HEK293T (cell line): ENCODE results near the gene ANXA3.

Experiments
- CTCF ChIA-PET: fragments of 350-600 bp; formaldehyde crosslinking; extraction: SDS; loops from one replicate; lab custom pipeline; 2021; ENCODE audit warnings: antibody characterized with exemption, inconsistent platforms; lab: Yijun Ruan, JAX
- POLR2A ChIA-PET: fragments of 350-600 bp; formaldehyde crosslinking; extraction: SDS; loops from one replicate; lab custom pipeline; 2020; ENCODE audit warnings: antibody characterized with exemption, inconsistent platforms; lab: Yijun Ruan, JAX
- DNase-seq: peaks from one replicate; pipeline ENCODE4 v3.0.0; 2012; ENCODE audit warnings: mixed read lengths; ENCODE audit errors: extremely low spot score
- ARNT ChIP-seq: fragments of 450-650 bp; IDR thresholded peaks from 2 replicates; pipeline ENCODE4 v1.6.1; 2017; ENCODE audit warnings: mild to moderate bottlenecking
- BHLHE40 ChIP-seq: fragments of 450-650 bp; IDR thresholded peaks from 2 replicates; pipeline ENCODE4 v1.6.1; 2016; ENCODE audit warnings: mild to moderate bottlenecking, moderate library complexity, borderline replicate concordance
- CTBP1 ChIP-seq: fragments of 450-650 bp; IDR thresholded peaks from 2 replicates; pipeline ENCODE4 v1.6.1; 2016; ENCODE audit warnings: borderline replicate concordance
- ELF4 ChIP-seq: fragments of 450-650 bp; IDR thresholded peaks from 2 replicates; pipeline ENCODE4 v1.6.1; 2017; ENCODE audit warnings: antibody characterized with exemption
- FOXA1 ChIP-seq: fragments of 450-650 bp; IDR thresholded peaks from 2 replicates; pipeline ENCODE4 v1.6.1; 2016; ENCODE audit warnings: mild to moderate bottlenecking
- FOXK2 ChIP-seq: fragments of 450-650 bp; IDR thresholded peaks from 2 replicates; pipeline ENCODE4 v1.6.1; 2016; ENCODE audit warnings: mild to moderate bottlenecking
- FOXM1 ChIP-seq: fragments of 450-650 bp; IDR thresholded peaks from 2 replicates; pipeline ENCODE4 v1.6.1; 2017; ENCODE audit warnings: mild to moderate bottlenecking, borderline replicate concordance
- HDGF ChIP-seq: fragments of 450-650 bp; IDR thresholded peaks from 2 replicates; pipeline ENCODE4 v1.6.1; 2017; ENCODE audit warnings: antibody characterized with exemption, borderline replicate concordance
- L3MBTL2 ChIP-seq: fragments of 450-650 bp; conservative IDR thresholded peaks from 2 replicates; pipeline ENCODE4 v1.6.1; 2016; ENCODE audit warnings: mild to moderate bottlenecking
- LEF1 ChIP-seq: fragments of 450-650 bp; IDR thresholded peaks from 2 replicates; pipeline ENCODE4 v1.6.1; 2017; ENCODE audit warnings: mild to moderate bottlenecking, borderline replicate concordance
- NFRKB ChIP-seq: fragments of 450-650 bp; IDR thresholded peaks from 2 replicates; pipeline ENCODE4 v1.6.1; 2016; ENCODE audit warnings: mild to moderate bottlenecking, moderate library complexity
- SP1 ChIP-seq: fragments of 450-650 bp; IDR thresholded peaks from 2 replicates; pipeline ENCODE4 v1.6.1; 2017
- SUZ12 ChIP-seq: fragments of 450-650 bp; IDR thresholded peaks from 2 replicates; pipeline ENCODE4 v1.6.1; 2016; ENCODE audit warnings: mild to moderate bottlenecking
- TARDBP ChIP-seq: fragments of 450-650 bp; IDR thresholded peaks from 2 replicates; pipeline ENCODE4 v1.6.1; 2016
- ZNF384 ChIP-seq: fragments of 450-650 bp; IDR thresholded peaks from 2 replicates; pipeline ENCODE4 v1.6.1; 2016
- TF ChIP-seq, protein P1 (sequence below): fragments of 450-650 bp; IDR thresholded peaks from 2 replicates; pipeline ENCODE4 v1.6.1; 2016

ANXA3 gene

DNA sequence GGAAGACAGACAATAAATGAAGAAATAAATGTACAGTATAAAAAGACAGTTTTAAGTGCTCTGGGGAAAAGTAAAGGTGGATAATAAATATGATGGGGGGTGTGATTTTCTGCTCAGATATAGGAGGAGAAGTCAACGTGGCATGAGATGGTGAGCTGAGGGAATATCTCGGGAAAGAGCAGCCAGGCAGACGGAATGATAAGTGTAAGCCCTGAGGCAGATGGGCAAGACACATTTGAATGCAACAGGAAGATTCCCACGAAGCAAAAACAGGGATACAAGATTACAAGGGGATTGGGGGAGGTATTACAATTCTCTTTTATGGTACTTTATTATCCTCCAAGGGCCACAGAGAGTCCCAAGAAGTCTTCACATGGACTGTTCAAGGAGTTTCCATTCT, 11.1 kb downstream of the ANXA3 start:
- DNase-seq: no peak
- ChIA-PET CTCF (no interaction called here), POLR2A (no interaction called here)
- TF ChIP-seq CTBP1 (no peak), SP1 (no peak), FOXA1 (no peak), LEF1 (no peak), TARDBP (no peak), FOXK2 (no peak)

DNA sequence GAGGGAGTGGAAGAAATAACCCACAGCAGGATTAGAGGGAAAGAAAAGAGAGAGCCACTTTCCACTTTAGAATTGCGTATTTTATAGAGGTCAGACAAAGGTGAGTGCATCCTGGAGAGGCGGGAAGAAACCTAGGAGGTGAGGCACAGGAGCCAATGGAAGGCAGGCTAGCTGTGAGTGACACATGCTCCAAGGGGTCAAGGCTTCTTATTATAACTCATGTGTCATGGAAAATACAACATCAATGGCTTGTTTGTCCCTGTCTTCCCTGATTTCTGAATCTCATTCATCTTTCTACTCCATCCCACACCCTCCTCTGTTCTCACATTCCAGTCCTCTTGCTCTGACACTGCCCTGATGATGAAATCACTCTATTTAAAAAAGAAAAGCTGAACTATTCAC, 14.4 kb downstream of the ANXA3 start:
- TF ChIP-seq, protein P1, sequence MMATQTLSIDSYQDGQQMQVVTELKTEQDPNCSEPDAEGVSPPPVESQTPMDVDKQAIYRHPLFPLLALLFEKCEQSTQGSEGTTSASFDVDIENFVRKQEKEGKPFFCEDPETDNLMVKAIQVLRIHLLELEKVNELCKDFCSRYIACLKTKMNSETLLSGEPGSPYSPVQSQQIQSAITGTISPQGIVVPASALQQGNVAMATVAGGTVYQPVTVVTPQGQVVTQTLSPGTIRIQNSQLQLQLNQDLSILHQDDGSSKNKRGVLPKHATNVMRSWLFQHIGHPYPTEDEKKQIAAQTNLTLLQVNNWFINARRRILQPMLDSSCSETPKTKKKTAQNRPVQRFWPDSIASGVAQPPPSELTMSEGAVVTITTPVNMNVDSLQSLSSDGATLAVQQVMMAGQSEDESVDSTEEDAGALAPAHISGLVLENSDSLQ: peak; percentile 89
- TF ChIP-seq TARDBP: no peak
- ChIA-PET POLR2A (no interaction called here), CTCF (interaction anchor here (0.9 kb wide), 1 partner anchor 26 kb away, joined by 3 read pairs; no protein-coding TSS in a partner anchor)
- no peak for DNase-seq

DNA sequence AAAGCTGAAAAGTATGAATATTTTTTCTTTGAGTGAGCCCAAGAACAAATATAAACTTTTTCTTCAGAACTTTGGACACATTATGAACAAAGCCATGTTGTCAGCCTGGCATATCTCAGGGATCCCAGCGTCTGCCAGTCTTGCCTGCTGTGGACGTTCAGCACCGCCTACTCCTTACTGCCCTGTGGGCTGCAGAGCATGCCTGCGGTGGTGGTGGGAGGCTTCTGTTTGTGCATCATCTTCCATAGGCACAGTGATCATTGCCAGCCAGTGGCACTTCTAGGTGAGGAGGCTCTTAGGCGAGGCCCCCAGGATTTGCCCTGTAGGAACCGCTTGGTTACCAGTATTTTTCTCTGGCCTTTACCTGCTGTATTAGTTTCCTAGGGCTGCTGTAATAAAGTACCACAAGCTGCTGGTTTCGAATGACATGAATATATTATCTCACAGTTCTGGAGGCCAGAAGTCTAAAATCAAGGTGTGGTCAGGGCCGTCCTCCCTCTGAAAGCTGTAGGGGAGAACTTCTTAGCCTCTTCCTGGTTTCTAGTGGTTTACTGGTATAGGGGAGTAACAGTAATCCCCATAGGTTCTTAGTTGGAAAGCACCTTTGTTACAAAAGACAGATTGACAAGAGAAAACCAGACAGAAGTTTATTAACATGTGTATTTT, 15.4 kb downstream of the ANXA3 start:
- DNase-seq: no peak
- no peak for TF ChIP-seq TARDBP
- TF ChIP-seq L3MBTL2: no peak
- no peak for TF ChIP-seq SP1
- TF ChIP-seq CTBP1: no peak
- POLR2A ChIA-PET: no interaction called here
- CTCF ChIA-PET: no interaction called here

DNA sequence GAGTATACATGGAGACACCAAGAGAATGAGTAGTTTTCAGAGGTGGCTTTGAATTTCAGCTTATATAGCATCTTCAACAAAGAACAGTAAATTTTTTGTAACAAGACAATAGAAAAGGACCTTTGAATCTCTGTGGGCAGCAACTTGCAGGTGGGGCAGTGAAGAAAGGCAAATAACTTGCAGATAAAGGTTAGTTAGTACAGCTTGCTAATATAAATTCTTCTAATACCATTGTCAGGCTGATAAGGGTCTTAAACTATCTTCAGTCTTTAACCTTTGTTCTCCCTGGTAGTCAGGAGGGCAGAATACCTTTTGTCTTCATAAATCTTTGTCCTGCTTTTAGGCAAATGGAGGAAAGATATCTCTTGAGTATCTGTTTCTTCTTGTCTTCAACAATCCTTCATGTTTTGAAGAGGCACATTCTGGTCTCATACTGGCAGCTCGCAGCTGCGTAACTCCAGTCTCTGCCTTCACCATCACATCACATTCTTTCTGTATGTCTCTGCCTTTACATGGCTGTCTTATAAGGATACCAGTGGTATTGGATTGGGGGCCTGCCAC, 16.0 kb downstream of the ANXA3 start:
- ChIA-PET POLR2A (no interaction called here), CTCF (no interaction called here)
- no peak for DNase-seq
- TF ChIP-seq L3MBTL2 (no peak), ELF4 (no peak), CTBP1 (no peak), FOXA1 (no peak), SP1 (no peak), ZNF384 (no peak), FOXM1 (no peak), ARNT (no peak), TARDBP (no peak), HDGF (no peak), FOXK2 (no peak), LEF1 (no peak), SUZ12 (no peak), BHLHE40 (no peak), NFRKB (no peak)
- TF ChIP-seq, protein P1: no peak

DNA sequence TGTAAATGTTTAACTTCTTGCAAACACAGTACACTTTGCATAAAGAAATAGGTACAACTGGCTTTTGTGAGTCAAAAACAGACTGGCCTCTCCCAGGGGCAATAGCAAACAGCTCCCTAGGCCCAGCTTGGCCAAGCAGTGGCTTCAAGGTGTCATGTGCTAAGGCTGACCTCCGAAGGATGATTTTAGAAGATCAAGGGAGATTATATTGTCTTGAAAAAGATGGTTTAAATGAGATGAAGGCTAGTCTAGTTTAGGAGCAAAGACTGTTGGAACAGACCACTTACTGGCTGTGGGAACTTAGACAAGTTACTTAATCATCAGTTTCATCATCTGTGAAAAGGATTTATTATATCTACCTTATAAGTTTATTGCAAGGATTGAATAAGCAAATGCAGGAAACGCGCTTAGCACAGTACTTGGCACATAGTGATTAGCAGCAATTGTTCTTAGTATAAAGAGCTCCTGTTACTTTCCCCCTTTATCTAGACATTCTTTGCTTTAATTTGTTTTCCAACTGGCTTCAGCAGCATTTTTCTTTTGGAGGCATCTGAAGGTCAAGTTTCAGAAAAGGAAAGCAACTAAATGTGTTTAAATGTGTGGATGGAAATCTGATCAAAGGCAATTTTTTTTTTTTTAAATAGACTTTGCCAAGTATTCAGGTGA, 17.2 kb downstream of the ANXA3 start:
- CTCF ChIA-PET: interaction anchor here (0.7 kb wide), 1 partner anchor 1559 kb away, joined by 10 read pairs; no protein-coding TSS in a partner anchor
- no peak for DNase-seq
- TF ChIP-seq FOXK2 (no peak), LEF1 (no peak), L3MBTL2 (no peak), FOXA1 (no peak), SUZ12 (no peak), ELF4 (no peak), HDGF (no peak), NFRKB (no peak), ARNT (no peak), SP1 (no peak), BHLHE40 (no peak), CTBP1 (no peak), FOXM1 (no peak), ZNF384 (no peak), TARDBP (no peak)
- TF ChIP-seq, protein P1: no peak
- POLR2A ChIA-PET: no interaction called here

DNA sequence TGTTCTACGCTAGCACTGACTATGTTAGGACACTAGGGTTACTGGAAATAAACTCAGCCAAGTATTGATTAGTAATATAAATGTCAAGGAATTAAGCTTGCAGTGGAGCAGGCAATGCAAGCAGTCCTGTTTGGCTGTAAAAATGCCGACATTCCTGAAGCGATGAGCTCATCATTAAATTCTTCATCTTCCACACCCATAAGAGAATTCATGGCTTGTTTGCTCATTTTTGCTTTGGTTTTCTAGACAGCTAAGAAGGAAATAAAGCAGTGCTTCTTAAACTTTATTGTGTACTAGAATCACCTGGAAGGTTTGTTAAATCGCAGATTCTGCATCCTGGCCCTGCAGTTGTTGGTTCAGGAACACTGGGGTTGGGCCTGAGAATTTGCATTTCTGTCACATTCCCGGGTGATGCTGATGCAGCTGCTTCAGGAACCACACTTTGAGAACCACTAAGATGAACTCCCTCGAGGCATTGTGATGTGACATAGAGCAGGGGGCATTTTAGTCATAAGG, 17.8 kb downstream of the ANXA3 start:
- no peak for TF ChIP-seq TARDBP
- CTCF ChIA-PET: interaction anchor here (0.7 kb wide), 1 partner anchor 1560 kb away, joined by 10 read pairs; no protein-coding TSS in a partner anchor
- POLR2A ChIA-PET: no interaction called here

More for the DNA sequence above, 17.8 kb downstream of the ANXA3 start:
- DNase-seq: no peak
